MG63 (cell line): ENCODE data around the gene BBS9. TPM values are rescaled to one million over a fixed set of nuclear protein-coding genes. Genes with fewer than 3 reads are reported as not detected.
"Not testable (repeated sequence)": the region's sequence is repeated elsewhere in the genome, so short reads cannot be mapped to it uniquely, and the experiment has no call there.

ENCODE experiments used
- DNase-seq: peaks from one replicate; pipeline ENCODE4 v3.0.0-alpha.2; 2020
- H3K27me3 ChIP-seq: fragments of 250-450 bp; sonication (Bioruptor Pico); 2 replicates; pipeline ENCODE4 v1.5.1; 2020; ENCODE audit warnings: mild to moderate bottlenecking, moderate library complexity
- H3K36me3 ChIP-seq: fragments of 250-450 bp; sonication (Bioruptor Pico); 2 replicates; pipeline ENCODE4 v1.5.1; 2020; ENCODE audit warnings: mild to moderate bottlenecking, moderate library complexity
- H3K4me3 ChIP-seq: fragments of 250-450 bp; sonication (Bioruptor Pico); 2 replicates; pipeline ENCODE4 v1.5.1; 2020; ENCODE audit warnings: mild to moderate bottlenecking, moderate library complexity
- H3K9me3 ChIP-seq: fragments of 250-450 bp; sonication (Bioruptor Pico); 2 replicates; pipeline ENCODE4 v1.5.1; 2020; ENCODE audit warnings: mild to moderate bottlenecking, moderate library complexity
- total RNA-seq: library from RNA; depleted of rRNA; stranded (reverse); fragments of >200 nt; shearing (Covaris generic); gene quantifications from 2 replicates; pipeline ENCODE4 v1.2.3, GENCODE V29; 2014; ENCODE audit warnings: low replicate concordance

BBS9 gene
- total RNA-seq, 1 experiment from 2014 or later = 25.7 TPM

- not testable (repeated sequence) for H3K4me3 ChIP-seq, H3K36me3 ChIP-seq, H3K9me3 ChIP-seq, H3K27me3 ChIP-seq, DNase-seq
Measured at GRCh38 chr7:33218841-33219535, 89.6 kb downstream of the BBS9 start.

- no peak for DNase-seq
- H3K36me3 ChIP-seq = no peaks in the 10 kb centered on the region
- H3K27me3 ChIP-seq = no peaks in the 10 kb centered on the region
- no peak overlapping the region for H3K4me3 ChIP-seq
- 0 out of 2 replicates have a peak, but pooled peaks cover 3% of the 10 kb centered on the region for H3K9me3 ChIP-seq
Measured at GRCh38 chr7:33220231-33220630, 90.9 kb downstream of the BBS9 start.

GRCh38 chr7:33221390-33221789 lies 92.0 kb downstream of the BBS9 start:
- Histone ChIP-seq H3K27me3 (no peaks in the 10 kb centered on the region), H3K9me3 (0 out of 2 replicates have a peak, but pooled peaks cover under 1% of the 10 kb centered on the region), H3K4me3 (no peak overlapping the region), H3K36me3 (no peaks in the 10 kb centered on the region)
- DNase-seq = no peak

GRCh38 chr7:33232632-33233145 lies 103.3 kb downstream of the BBS9 start:
- peaks cover 2% of the 10 kb centered on the region; the same call in 1 of the 2 replicates for H3K9me3 ChIP-seq
- no peak for DNase-seq
- H3K36me3 ChIP-seq = no peaks in the 10 kb centered on the region; the same call in 1 of the 2 replicates
- no peak overlapping the region for H3K4me3 ChIP-seq
- H3K27me3 ChIP-seq = no peaks in the 10 kb centered on the region

- Histone ChIP-seq H3K27me3 (no peaks in the 10 kb centered on the region), H3K9me3 (peaks cover 2% of the 10 kb centered on the region; the same call in 1 of the 2 replicates), H3K36me3 (no peaks in the 10 kb centered on the region; the same call in 1 of the 2 replicates)
Measured at GRCh38 chr7:33233659-33234058, 104.3 kb downstream of the BBS9 start.

GRCh38 chr7:33237036-33237435 lies 107.7 kb downstream of the BBS9 start:
- Histone ChIP-seq H3K4me3 (no peak overlapping the region), H3K27me3 (no peaks in the 10 kb centered on the region), H3K36me3 (no peaks in the 10 kb centered on the region), H3K9me3 (no peaks in the 10 kb centered on the region)
- no peak for DNase-seq

More at GRCh38 chr7:33233659-33234058, 104.3 kb downstream of the BBS9 start:
- DNase-seq = no peak
- H3K4me3 ChIP-seq = no peak overlapping the region

GRCh38 chr7:33243319-33243881 lies 114.0 kb downstream of the BBS9 start:
- Histone ChIP-seq H3K27me3 (no peaks in the 10 kb centered on the region), H3K36me3 (peaks cover 6% of the 10 kb centered on the region; the same call in 1 of the 2 replicates), H3K4me3 (no peak overlapping the region), H3K9me3 (no peaks in the 10 kb centered on the region)
- no peak for DNase-seq

GRCh38 chr7:33248671-33249070 lies 119.3 kb downstream of the BBS9 start:
- DNase-seq = no peak
- no peak overlapping the region for H3K4me3 ChIP-seq
- H3K27me3 ChIP-seq = no peaks in the 10 kb centered on the region
- H3K9me3 ChIP-seq = peaks cover 5% of the 10 kb centered on the region
- H3K36me3 ChIP-seq = peaks cover 15% of the 10 kb centered on the region

GRCh38 chr7:33250421-33250871 lies 121.1 kb downstream of the BBS9 start:
- H3K9me3 ChIP-seq = peaks cover 5% of the 10 kb centered on the region
- H3K4me3 ChIP-seq = peak overlapping the region; percentile 8
- DNase-seq = no peak
- peaks cover 15% of the 10 kb centered on the region for H3K36me3 ChIP-seq
- H3K27me3 ChIP-seq = no peaks in the 10 kb centered on the region

GRCh38 chr7:33251301-33251700 lies 121.9 kb downstream of the BBS9 start:
- Histone ChIP-seq H3K36me3 (peaks cover 9% of the 10 kb centered on the region), H3K27me3 (no peaks in the 10 kb centered on the region), H3K4me3 (peak overlapping the region; percentile 8), H3K9me3 (peaks cover 5% of the 10 kb centered on the region)
- DNase-seq = no peak

GRCh38 chr7:33258491-33258951 lies 129.2 kb downstream of the BBS9 start:
- peak; percentile 86 for DNase-seq
- Histone ChIP-seq H3K27me3 (no peaks in the 10 kb centered on the region), H3K36me3 (no peaks in the 10 kb centered on the region), H3K4me3 (no peak overlapping the region), H3K9me3 (no peaks in the 10 kb centered on the region)

- Histone ChIP-seq H3K9me3 (no peaks in the 10 kb centered on the region), H3K27me3 (no peaks in the 10 kb centered on the region), H3K36me3 (peaks cover 8% of the 10 kb centered on the region; the same call in 1 of the 2 replicates), H3K4me3 (no peak overlapping the region)
- DNase-seq = peak; percentile 25
Measured at GRCh38 chr7:33261585-33261984, 132.2 kb downstream of the BBS9 start.

GRCh38 chr7:33262476-33262875 lies 133.1 kb downstream of the BBS9 start:
- Histone ChIP-seq H3K36me3 (peaks cover 8% of the 10 kb centered on the region; the same call in 1 of the 2 replicates), H3K4me3 (no peak overlapping the region), H3K9me3 (no peaks in the 10 kb centered on the region; the same call in 1 of the 2 replicates), H3K27me3 (no peaks in the 10 kb centered on the region)
- peak; percentile 51 for DNase-seq

- not testable (repeated sequence) for H3K4me3 ChIP-seq, H3K27me3 ChIP-seq, DNase-seq
- peaks cover 17% of the 10 kb centered on the region for H3K9me3 ChIP-seq
- peaks cover 17% of the 10 kb centered on the region for H3K36me3 ChIP-seq
Measured at GRCh38 chr7:33271839-33272371, 142.5 kb downstream of the BBS9 start.

- peaks cover 17% of the 10 kb centered on the region for H3K9me3 ChIP-seq
- H3K4me3 ChIP-seq = no peak overlapping the region
- no peak for DNase-seq
- no peaks in the 10 kb centered on the region for H3K27me3 ChIP-seq
- peaks cover 17% of the 10 kb centered on the region for H3K36me3 ChIP-seq
Measured at GRCh38 chr7:33273356-33273755, 144.0 kb downstream of the BBS9 start.

- H3K4me3 ChIP-seq = no peak overlapping the region
- no peaks in the 10 kb centered on the region for H3K27me3 ChIP-seq
- peaks cover 21% of the 10 kb centered on the region for H3K36me3 ChIP-seq
- DNase-seq = no peak
- peaks cover 19% of the 10 kb centered on the region for H3K9me3 ChIP-seq
Measured at GRCh38 chr7:33276325-33276724, 147.0 kb downstream of the BBS9 start.

- Histone ChIP-seq H3K9me3 (peaks cover 15% of the 10 kb centered on the region), H3K4me3 (no peak overlapping the region), H3K27me3 (no peaks in the 10 kb centered on the region), H3K36me3 (peaks cover 21% of the 10 kb centered on the region)
- no peak for DNase-seq
Measured at GRCh38 chr7:33276729-33277128, 147.4 kb downstream of the BBS9 start.
